Measurements from ENCODE around the gene PIK3C2A. TPM values are rescaled to one million over a fixed set of nuclear protein-coding genes. Genes with fewer than 3 reads are reported as not detected.

PIK3C2A gene
- total RNA-seq, 1 donor from 2014 or later = 26.9 TPM

DNA sequence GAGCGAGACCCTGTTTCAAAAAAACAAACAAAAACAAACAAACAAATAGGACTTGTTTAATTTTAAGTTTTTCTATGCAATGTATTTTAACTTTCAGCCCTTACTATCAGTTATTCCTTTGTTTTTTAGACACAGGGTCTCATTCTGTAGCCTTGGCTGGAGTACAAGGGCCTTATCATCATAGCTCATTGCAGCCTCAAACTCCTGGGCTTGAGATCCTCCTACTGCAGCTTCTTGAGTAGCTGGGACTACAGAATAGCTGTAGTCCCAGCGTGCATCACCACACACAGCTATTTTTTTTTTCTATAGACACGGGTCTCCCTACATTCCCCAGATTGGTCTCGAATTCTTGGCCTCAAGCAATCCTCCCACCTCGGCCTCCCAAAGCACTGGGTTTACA, 44.5 kb downstream of the PIK3C2A start:
- no peak for DNase-seq (ENCODE audit: low read depth)

DNA sequence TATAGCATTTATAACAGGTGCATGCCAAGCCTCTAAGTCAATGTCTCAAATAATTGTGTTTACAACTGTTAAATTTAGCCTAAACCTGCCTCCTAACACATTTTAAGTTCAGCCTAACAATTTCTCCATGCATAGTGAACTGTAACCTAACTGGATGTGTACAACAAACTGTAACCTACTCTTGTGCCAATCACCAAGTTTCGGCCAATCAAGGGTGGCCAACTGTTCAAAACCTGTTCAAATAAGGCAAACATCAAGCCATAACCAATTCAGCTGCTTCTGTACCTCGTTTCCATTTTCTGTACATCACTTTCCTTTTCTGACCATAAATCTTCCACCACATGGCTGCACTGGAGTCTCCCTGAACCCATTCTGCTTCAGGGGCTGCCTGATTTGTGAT, 45.4 kb downstream of the PIK3C2A start:
- no peak for DNase-seq (ENCODE audit: low read depth)

- DNase-seq (ENCODE audit: low read depth) = no peak
Measured at GRCh38 chr11:17161515-17161914, 46.3 kb downstream of the PIK3C2A start.

DNA sequence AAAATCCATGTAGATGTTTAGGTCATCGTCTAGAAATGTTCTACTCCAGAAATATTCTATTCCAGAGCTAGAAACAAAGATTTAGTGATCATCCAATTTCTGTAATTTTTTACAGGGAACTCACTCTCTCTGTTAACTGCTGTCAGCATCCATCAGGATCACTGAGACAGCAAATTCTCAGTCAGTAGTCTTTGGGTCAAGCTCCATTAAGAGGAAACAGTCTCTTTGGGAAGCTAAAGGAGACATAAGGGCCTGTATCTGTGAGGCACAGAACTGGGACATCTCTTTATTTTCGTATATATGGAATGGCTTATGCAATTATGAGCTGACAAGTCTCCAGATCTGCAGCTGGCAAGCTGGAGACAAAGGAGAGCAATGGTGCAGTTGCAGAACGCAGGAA, 48.3 kb downstream of the PIK3C2A start:
- DNase-seq (ENCODE audit: low read depth) = no peak

Other genes starting within 250 kb of the PIK3C2A start
- 0.78 TPM in 2 replicates for gene PLEKHA7, start 193.6 kb downstream of the PIK3C2A start, total RNA-seq
- 738 and 1,022 TPM in 2 replicates for gene RPS13, start 130.3 kb downstream of the PIK3C2A start, total RNA-seq
- 92.8 and 99.0 TPM in 2 replicates for gene NUCB2, start 68.8 kb upstream of the PIK3C2A start, total RNA-seq
- gene NCR3LG1, start 143.8 kb upstream of the PIK3C2A start, total RNA-seq = 2.0 and 3.7 TPM in 2 replicates
- gene KCNJ11, start 180.7 kb upstream of the PIK3C2A start, total RNA-seq = 5.1 and 8.7 TPM in 2 replicates